GM19193 (cell line): ENCODE measurements around the gene HORMAD2.

ENCODE experiments used
- POLR2A ChIP-seq: IDR thresholded peaks from 4 replicates; pipeline ENCODE4 v1.6.1; 2011; ENCODE audit not compliant: insufficient read depth, insufficient read length; ENCODE audit errors: extremely low read depth

HORMAD2 gene

GRCh38 chr22:30127749-30128166, 47.5 kb downstream of the HORMAD2 start:
- TF ChIP-seq POLR2A: no peak

- no peak for TF ChIP-seq POLR2A
These were observed 48.2 kb downstream of the HORMAD2 start for GRCh38 chr22:30128511-30128910.

- TF ChIP-seq POLR2A: no peak
These were observed 49.4 kb downstream of the HORMAD2 start for GRCh38 chr22:30129636-30130035.

GRCh38 chr22:30132290-30132996, 52.2 kb downstream of the HORMAD2 start:
- no peak for TF ChIP-seq POLR2A

GRCh38 chr22:30140414-30140813, 60.1 kb downstream of the HORMAD2 start:
- no peak for TF ChIP-seq POLR2A

GRCh38 chr22:30143265-30143664, 63.0 kb downstream of the HORMAD2 start:
- TF ChIP-seq POLR2A: no peak

- TF ChIP-seq POLR2A: no peak
These were observed 64.1 kb downstream of the HORMAD2 start for GRCh38 chr22:30144391-30144790.

GRCh38 chr22:30150212-30150611, 69.9 kb downstream of the HORMAD2 start:
- no peak for TF ChIP-seq POLR2A

GRCh38 chr22:30158277-30158676, 78.0 kb downstream of the HORMAD2 start:
- no peak for TF ChIP-seq POLR2A

- TF ChIP-seq POLR2A: no peak
These were observed 78.7 kb downstream of the HORMAD2 start for GRCh38 chr22:30158744-30159500.

GRCh38 chr22:30159561-30160353, 79.5 kb downstream of the HORMAD2 start:
- TF ChIP-seq POLR2A: no peak

GRCh38 chr22:30161051-30161469, 80.8 kb downstream of the HORMAD2 start:
- TF ChIP-seq POLR2A: no peak

- TF ChIP-seq POLR2A: no peak
These were observed 87.0 kb downstream of the HORMAD2 start for GRCh38 chr22:30167296-30167695.

- no peak for TF ChIP-seq POLR2A
These were observed 87.5 kb downstream of the HORMAD2 start for GRCh38 chr22:30167734-30168133.

- TF ChIP-seq POLR2A: no peak
These were observed 88.7 kb downstream of the HORMAD2 start for GRCh38 chr22:30169002-30169401.
